SK-N-SH (cell line): ENCODE data around the gene TRAK1. TPM values are rescaled to one million over a fixed set of nuclear protein-coding genes. Genes with fewer than 3 reads are reported as not detected.

ENCODE experiments used
- CTCF ChIA-PET: fragments of 300-600, 350-600 bp; formaldehyde crosslinking; extraction: SDS; loops from one replicate; lab custom pipeline; 2021; lab: Yijun Ruan, JAX
- POLR2A ChIA-PET: fragments of 350-600 bp; sonication (Branson Sonifier 250); formaldehyde crosslinking; extraction: SDS; loops from one replicate; lab custom pipeline; 2020; ENCODE audit warnings: antibody characterized with exemption, inconsistent platforms; lab: Yijun Ruan, JAX
- DNase-seq: peaks from one replicate; pipeline ENCODE4 v3.0.0; 2012
- H2AFZ ChIP-seq: fragments of 200-600 bp; sonication (generic); 2 replicates; pipeline ENCODE4 v1.8.1; 2016; ENCODE audit warnings: antibody characterized with exemption, mild to moderate bottlenecking, low read depth
- H3F3A ChIP-seq: fragments of 200-600 bp; sonication (generic); replicated peaks from 2 replicates; pipeline ENCODE3; 2016; ENCODE audit warnings: antibody characterized with exemption, mild to moderate bottlenecking; ENCODE audit not compliant: insufficient read depth
- H3K27ac ChIP-seq, 2 experiments: fragments of 200-500 bp in 1 of 2; fragments of 200-600 bp in 1 of 2; sonication (Bioruptor generic) in 1 of 2; sonication (generic), shearing (Covaris generic) in 1 of 2; 2 replicates each; pipeline versions ENCODE4 v1.5.1 to v1.6.1; 2014 to 2016; ENCODE audit warnings: low read depth in 2 of 2, inconsistent platforms in 1 of 2, low read length in 1 of 2, mild to moderate bottlenecking in 1 of 2, mixed read lengths in 1 of 2
- H3K27me3 ChIP-seq: fragments of 200-600 bp; sonication (generic), shearing (Covaris generic); 2 replicates; pipeline ENCODE4 v1.6.1; 2016; ENCODE audit warnings: mixed run types; ENCODE audit not compliant: insufficient read depth
- H3K36me3 ChIP-seq, 2 experiments: fragments of 200-500 bp in 1 of 2; fragments of 200-600 bp in 1 of 2; sonication (Bioruptor generic) in 1 of 2; sonication (generic) in 1 of 2; replicated peaks in 1 of 2; 2 replicates each; pipeline versions ENCODE3 to v1.5.1; 2014 to 2016; ENCODE audit warnings: low read length in 1 of 2, mild to moderate bottlenecking in 1 of 2; ENCODE audit not compliant: insufficient read depth in 2 of 2, control insufficient read depth in 1 of 2
- H3K4me1 ChIP-seq, 2 experiments: fragments of 200-500 bp in 1 of 2; fragments of 200-600 bp in 1 of 2; sonication (Bioruptor generic) in 1 of 2; sonication (generic), shearing (Covaris generic) in 1 of 2; 2 replicates each; pipeline versions ENCODE4 v1.5.1 to v1.6.1; 2014 to 2016; ENCODE audit warnings: low read depth in 1 of 2, low read length in 1 of 2, mixed run types in 1 of 2; ENCODE audit not compliant: insufficient read depth in 2 of 2, control insufficient read depth in 1 of 2
- H3K4me2 ChIP-seq: fragments of 200-600 bp; sonication (generic), shearing (Covaris generic); 2 replicates; pipeline ENCODE4 v1.6.1; 2017; ENCODE audit warnings: mixed run types
- H3K4me3 ChIP-seq, 2 experiments: fragments of 200-500 bp in 1 of 2; fragments of 200-600 bp in 1 of 2; sonication (Bioruptor generic) in 1 of 2; sonication (generic), shearing (Covaris generic) in 1 of 2; 2 replicates each; pipeline versions ENCODE4 v1.5.1 to v1.8.1; 2014 to 2016; ENCODE audit warnings: low read depth in 2 of 2, inconsistent platforms in 1 of 2, low read length in 1 of 2, mild to moderate bottlenecking in 1 of 2, mixed read lengths in 1 of 2, moderate library complexity in 1 of 2
- H3K79me2 ChIP-seq: fragments of 200-600 bp; sonication (generic); 2 replicates; pipeline ENCODE4 v1.8.1; 2017; ENCODE audit warnings: mild to moderate bottlenecking; ENCODE audit not compliant: insufficient read depth
- H3K9ac ChIP-seq: fragments of 200-600 bp; sonication (generic); 2 replicates; pipeline ENCODE4 v1.6.1; 2017; ENCODE audit warnings: mixed run types
- H3K9me2 ChIP-seq: fragments of 200-600 bp; sonication (generic); 2 replicates; pipeline ENCODE4 v1.6.1; 2017; ENCODE audit warnings: mixed run types
- H3K9me3 ChIP-seq: fragments of 200-600 bp; sonication (generic); 2 replicates; pipeline ENCODE4 v1.6.1; 2017; ENCODE audit warnings: mixed run types, mild to moderate bottlenecking, moderate library complexity
- H4K20me1 ChIP-seq: fragments of 200-600 bp; sonication (generic); 2 replicates; pipeline ENCODE4 v1.6.1; 2017; ENCODE audit warnings: mild to moderate bottlenecking, mixed run types; ENCODE audit not compliant: insufficient read depth
- ELF1 ChIP-seq: IDR thresholded peaks from 2 replicates; pipeline ENCODE4 v1.4.0; 2012
- EP300 ChIP-seq, 2 experiments: IDR thresholded peaks; 2 replicates each; pipeline versions ENCODE4 v1.4.0 to v1.6.1; 2012; ENCODE audit warnings: borderline replicate concordance in 1 of 2, low read depth in 1 of 2, low read length in 1 of 2
- FOSL2 ChIP-seq: IDR thresholded peaks from 2 replicates; pipeline ENCODE4 v1.4.0; 2012; ENCODE audit warnings: low read depth, mild to moderate bottlenecking, moderate library complexity, borderline replicate concordance
- FOXJ3 ChIP-seq: sonication (generic); formaldehyde crosslinking; IDR thresholded peaks from 2 replicates; pipeline ENCODE4 v1.5.1; 2020; ENCODE audit warnings: mild to moderate bottlenecking, missing genetic modification reagents
- FOXM1 ChIP-seq: IDR thresholded peaks from 2 replicates; pipeline ENCODE4 v1.4.0; 2012; ENCODE audit warnings: low read depth, mild to moderate bottlenecking
- GABPA ChIP-seq: IDR thresholded peaks from 2 replicates; pipeline ENCODE4 v1.4.0; 2012; ENCODE audit warnings: low read depth, mild to moderate bottlenecking
- NRF1 ChIP-seq: IDR thresholded peaks from 2 replicates; pipeline ENCODE4 v1.6.1; 2012; ENCODE audit warnings: low read depth, mild to moderate bottlenecking, low read length
- POLR2AphosphoS5 ChIP-seq: IDR thresholded peaks from 2 replicates; pipeline ENCODE4 v1.6.1; 2012; ENCODE audit warnings: low read depth, low read length
- RCOR1 ChIP-seq: fragments of 150-350 bp; IDR thresholded peaks from 2 replicates; pipeline ENCODE4 v1.6.1; 2017; ENCODE audit warnings: antibody characterized with exemption, low read length
- RXRA ChIP-seq: IDR thresholded peaks from 2 replicates; pipeline ENCODE4 v1.4.0; 2012; ENCODE audit warnings: low read depth, mild to moderate bottlenecking, borderline replicate concordance
- TAF1 ChIP-seq: IDR thresholded peaks from 2 replicates; pipeline ENCODE4 v1.6.1; 2012; ENCODE audit warnings: low read depth, mild to moderate bottlenecking, low read length, moderate library complexity, borderline replicate concordance
- TEAD4 ChIP-seq: IDR thresholded peaks from 2 replicates; pipeline ENCODE4 v1.4.0; 2012; ENCODE audit warnings: mild to moderate bottlenecking, borderline replicate concordance; ENCODE audit not compliant: insufficient read depth
- WGBS: methylation state at CpG from one replicate; pipeline ENCODE4 v1.1.6; 2017; ENCODE audit warnings: low lambda C conversion rate; 5-methylcytosine and 5-hydroxymethylcytosine counted together
- polyA plus RNA-seq, 3 experiments: library from polyadenylated mRNA; depleted of rRNA; stranded (reverse); fragments of >200 nt; gene quantifications; 2 replicates each; pipeline ENCODE4 v1.2.3, GENCODE V29; 2012
- TF ChIP-seq, protein P1 (sequence below): fragments of 150-350 bp; IDR thresholded peaks from 2 replicates; pipeline ENCODE4 v1.6.1; 2017; ENCODE audit warnings: antibody characterized with exemption, low read length, low read depth, borderline replicate concordance

The TRAK1 gene
- polyA plus RNA-seq, 1 of the 3 experiments (the other 2 are of a cell fraction) = 12.5 TPM

DNA sequence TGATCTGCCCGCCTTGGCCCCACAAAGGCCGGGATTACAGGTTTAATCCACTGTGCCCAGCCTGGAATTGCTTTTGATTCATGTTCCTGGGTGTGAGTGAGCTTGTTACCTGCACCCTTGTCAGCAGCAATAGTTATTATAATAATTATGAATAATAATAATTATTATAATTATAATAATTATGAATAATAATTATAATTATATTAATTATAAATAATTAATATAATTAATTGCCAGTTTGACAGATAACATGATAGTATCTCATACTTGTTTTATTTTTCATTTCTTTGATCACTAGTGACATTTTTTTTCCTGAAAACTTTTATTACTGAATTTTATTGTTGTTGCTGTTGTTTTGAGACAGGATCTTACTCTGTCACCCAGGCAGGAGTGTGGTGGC lies 21.1 kb upstream of the TRAK1 start:
- Histone ChIP-seq H3K27me3 (no peaks in the 10 kb centered on the region), H3F3A (peaks cover 22% of the 10 kb centered on the region), H3K4me3 (no peak overlapping the region), H3K4me1 (peaks cover 18 to 22% of the 10 kb centered on the region in 2 experiments), H3K27ac (peak overlapping the region in 1 of 2 experiments; percentile 92; a peak in 1 of 4 replicates), H2AFZ (no peak overlapping the region), H3K36me3 (no peaks in the 10 kb centered on the region), H3K9me3 (no peaks in the 10 kb centered on the region), H3K9me2 (no peaks in the 10 kb centered on the region), H3K4me2 (no peak overlapping the region), H4K20me1 (no peaks in the 10 kb centered on the region), H3K79me2 (peaks cover 59% of the 10 kb centered on the region), H3K9ac (no peak overlapping the region)
- WGBS = 100% methylated on average over 2 of the region's 2 CpGs
- no peak for DNase-seq
- ChIA-PET POLR2A (no interaction called here), CTCF (no interaction called here)
- TF ChIP-seq NRF1 = no peak
- no peak for TF ChIP-seq EP300 (IDR thresholded peaks at IDR 0.05; ENCODE audit: borderline replicate concordance in 1 of 2, low read depth in 1 of 2, low read length in 1 of 2)

DNA sequence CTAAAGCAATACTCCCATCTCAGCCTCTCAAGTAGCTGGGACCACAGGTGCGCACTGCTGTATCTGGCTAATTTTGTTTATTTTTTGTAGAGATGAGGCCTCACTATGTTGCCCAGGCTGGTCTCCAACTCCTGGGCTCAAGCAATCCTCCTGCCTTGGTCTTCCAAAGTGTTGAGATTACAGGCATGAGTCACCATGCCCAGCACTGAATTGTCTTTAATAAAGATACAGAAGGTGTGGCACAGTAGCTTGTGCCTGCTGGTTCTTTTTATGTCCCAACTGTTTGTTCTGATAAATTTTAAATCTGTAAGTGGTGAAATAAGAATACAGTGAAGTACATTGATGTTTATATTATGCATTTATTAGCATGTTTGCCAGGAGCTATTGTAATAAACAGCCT lies 20.6 kb upstream of the TRAK1 start:
- no peaks in the 10 kb centered on the region for H4K20me1 ChIP-seq
- no peaks in the 10 kb centered on the region for H3K27me3 ChIP-seq
- no peak for DNase-seq
- H3K27ac ChIP-seq = peak overlapping the region in 1 of 2 experiments; percentile 92; a peak in 1 of 4 replicates
- H3K79me2 ChIP-seq = peaks cover 59% of the 10 kb centered on the region
- CTCF ChIA-PET = interaction anchor here (1.8 kb wide), 1 partner anchor 56 kb away, joined by 5 read pairs; no protein-coding TSS in a partner anchor
- H2AFZ ChIP-seq = no peak overlapping the region
- H3K4me3 ChIP-seq = no peak overlapping the region
- TF ChIP-seq TEAD4 (no peak), FOXM1 (no peak), EP300 (IDR thresholded peaks at IDR 0.05; ENCODE audit: borderline replicate concordance in 1 of 2, low read depth in 1 of 2, low read length in 1 of 2) (no peak), TAF1 (no peak), FOSL2 (no peak), NRF1 (no peak), RCOR1 (no peak), FOXJ3 (no peak), GABPA (no peak), POLR2AphosphoS5 (no peak), RXRA (no peak), ELF1 (no peak)
- TF ChIP-seq, protein P1, sequence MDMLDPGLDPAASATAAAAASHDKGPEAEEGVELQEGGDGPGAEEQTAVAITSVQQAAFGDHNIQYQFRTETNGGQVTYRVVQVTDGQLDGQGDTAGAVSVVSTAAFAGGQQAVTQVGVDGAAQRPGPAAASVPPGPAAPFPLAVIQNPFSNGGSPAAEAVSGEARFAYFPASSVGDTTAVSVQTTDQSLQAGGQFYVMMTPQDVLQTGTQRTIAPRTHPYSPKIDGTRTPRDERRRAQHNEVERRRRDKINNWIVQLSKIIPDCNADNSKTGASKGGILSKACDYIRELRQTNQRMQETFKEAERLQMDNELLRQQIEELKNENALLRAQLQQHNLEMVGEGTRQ = no peak
- TF ChIP-seq, all 33 proteins: peak for 0
- H3K9me3 ChIP-seq = no peaks in the 10 kb centered on the region
- POLR2A ChIA-PET = no interaction called here
- H3K4me1 ChIP-seq = peaks cover 18 to 22% of the 10 kb centered on the region in 2 experiments
- no peak overlapping the region for H3K4me2 ChIP-seq
- H3K9me2 ChIP-seq = no peaks in the 10 kb centered on the region
- no peaks in the 10 kb centered on the region for H3K36me3 ChIP-seq
- 100% methylated on average over 1 of the region's 1 CpG for WGBS
- no peak overlapping the region for H3K9ac ChIP-seq
- H3F3A ChIP-seq = peaks cover 22% of the 10 kb centered on the region
